Ascending aorta (tissue), 2 donors: ENCODE measurements around the gene ZBTB20. TPM values are rescaled to one million over a fixed set of nuclear protein-coding genes. Genes with fewer than 3 reads are reported as not detected.

Source experiments
- DNase-seq, 2 donors: peaks; one replicate each; pipeline ENCODE4 v3.0.0-alpha.2; 2019; ENCODE audit warnings: low spot score in 2 of 2
- H3K27ac ChIP-seq, 2 donors: fragments of 200-600 bp; sonication (generic); one replicate each; pipeline ENCODE4 v1.5.1; 2016 to 2017; ENCODE audit warnings: mild to moderate bottlenecking in 1 of 2
- H3K27me3 ChIP-seq: fragments of 200-600 bp; sonication (generic); one replicate; pipeline ENCODE4 v1.5.1; 2017
- H3K36me3 ChIP-seq, 2 donors: fragments of 200-600 bp; sonication (generic); one replicate each; pipeline ENCODE4 v1.5.1; 2016
- H3K4me1 ChIP-seq, 2 donors: fragments of 200-600 bp; sonication (generic); one replicate each; pipeline ENCODE4 v1.5.1; 2016 to 2017; ENCODE audit warnings: mild to moderate bottlenecking in 1 of 2
- H3K4me3 ChIP-seq, 2 donors: fragments of 200-600 bp; sonication (generic); one replicate each; pipeline ENCODE4 v1.5.1; 2016 to 2017; ENCODE audit warnings: mild to moderate bottlenecking in 1 of 2
- H3K9me3 ChIP-seq, 2 donors: fragments of 200-600 bp; sonication (generic); one replicate each; pipeline ENCODE4 v1.5.1; 2016
- intact Hi-C: fragments of 100-400 bp; cut with DNase I; formaldehyde crosslinking; loops from one replicate; pipeline ENCODE4 v1.15.1; 2023
- total RNA-seq: library from RNA; depleted of rRNA; stranded (reverse); fragments of >200 nt; gene quantifications from one replicate; pipeline ENCODE4 v1.1.0, GENCODE V29; 2016
- TF ChIP-seq, protein P1 (sequence below), 3 experiments: fragments of 200-600 bp in 2 of 3; fragments of 450-650 bp in 1 of 3; sonication (generic) in 2 of 3; IDR thresholded peaks; one replicate each; pipeline ENCODE4 v1.5.1; 2016 to 2019; ENCODE audit warnings: antibody characterized with exemption in 3 of 3, mild to moderate bottlenecking in 1 of 3, moderate library complexity in 1 of 3

The ZBTB20 gene
- total RNA-seq, 1 donor from 2014 or later = 60.3 TPM

DNA sequence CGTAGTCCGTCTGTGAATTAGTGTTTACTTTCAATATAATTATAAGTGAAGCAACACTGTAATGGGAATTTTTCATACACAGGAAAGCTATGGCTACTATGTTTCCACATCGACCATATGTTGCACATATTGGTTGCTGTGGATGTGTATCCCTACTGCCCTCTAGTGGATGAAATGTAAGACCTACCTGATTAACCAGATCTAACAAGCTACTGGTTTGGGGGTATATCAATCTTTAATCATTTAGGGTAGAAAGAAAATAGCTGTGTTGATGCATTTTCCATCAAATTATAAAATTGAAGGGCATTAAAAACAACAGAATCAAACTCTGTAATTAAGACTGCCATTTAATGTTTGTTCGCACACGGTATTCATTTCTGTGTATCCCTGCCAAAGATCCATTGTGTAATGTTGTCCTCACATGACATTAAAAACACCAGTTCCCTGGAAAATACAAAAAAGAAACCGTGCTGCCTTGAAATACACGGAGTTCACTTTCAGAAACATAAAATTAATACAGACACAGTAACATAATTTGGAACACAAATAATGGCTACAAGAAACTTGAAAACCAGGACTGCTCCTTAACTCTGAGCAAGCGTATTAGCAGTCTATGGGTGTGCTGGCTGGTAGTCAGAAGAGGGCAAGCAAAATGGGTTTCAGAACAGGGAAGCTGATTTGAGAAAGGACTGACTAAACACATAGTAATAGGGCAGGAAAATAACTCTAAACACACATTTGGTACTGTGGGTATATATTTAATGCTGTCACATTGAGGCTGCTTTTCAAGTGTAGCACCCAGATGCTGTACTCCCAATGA is 728.2 kb downstream of the ZBTB20 start:
- Histone ChIP-seq H3K27me3 (no peaks in the 10 kb centered on the region), H3K4me1 (no peaks in the 10 kb centered on the region), H3K9me3 (no peaks in the 10 kb centered on the region), H3K4me3 (peak overlapping the region in 1 of 2 donors; percentile 48), H3K27ac (peak overlapping the region in 1 of 2 donors; percentile 55), H3K36me3 (no peaks in the 10 kb centered on the region)
- no peak for DNase-seq
- TF ChIP-seq, protein P1, sequence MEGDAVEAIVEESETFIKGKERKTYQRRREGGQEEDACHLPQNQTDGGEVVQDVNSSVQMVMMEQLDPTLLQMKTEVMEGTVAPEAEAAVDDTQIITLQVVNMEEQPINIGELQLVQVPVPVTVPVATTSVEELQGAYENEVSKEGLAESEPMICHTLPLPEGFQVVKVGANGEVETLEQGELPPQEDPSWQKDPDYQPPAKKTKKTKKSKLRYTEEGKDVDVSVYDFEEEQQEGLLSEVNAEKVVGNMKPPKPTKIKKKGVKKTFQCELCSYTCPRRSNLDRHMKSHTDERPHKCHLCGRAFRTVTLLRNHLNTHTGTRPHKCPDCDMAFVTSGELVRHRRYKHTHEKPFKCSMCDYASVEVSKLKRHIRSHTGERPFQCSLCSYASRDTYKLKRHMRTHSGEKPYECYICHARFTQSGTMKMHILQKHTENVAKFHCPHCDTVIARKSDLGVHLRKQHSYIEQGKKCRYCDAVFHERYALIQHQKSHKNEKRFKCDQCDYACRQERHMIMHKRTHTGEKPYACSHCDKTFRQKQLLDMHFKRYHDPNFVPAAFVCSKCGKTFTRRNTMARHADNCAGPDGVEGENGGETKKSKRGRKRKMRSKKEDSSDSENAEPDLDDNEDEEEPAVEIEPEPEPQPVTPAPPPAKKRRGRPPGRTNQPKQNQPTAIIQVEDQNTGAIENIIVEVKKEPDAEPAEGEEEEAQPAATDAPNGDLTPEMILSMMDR (IDR thresholded peaks at IDR 0.05) = peak; percentile 72 to 77 (median 76)
- intact Hi-C loops = no loop called here

DNA sequence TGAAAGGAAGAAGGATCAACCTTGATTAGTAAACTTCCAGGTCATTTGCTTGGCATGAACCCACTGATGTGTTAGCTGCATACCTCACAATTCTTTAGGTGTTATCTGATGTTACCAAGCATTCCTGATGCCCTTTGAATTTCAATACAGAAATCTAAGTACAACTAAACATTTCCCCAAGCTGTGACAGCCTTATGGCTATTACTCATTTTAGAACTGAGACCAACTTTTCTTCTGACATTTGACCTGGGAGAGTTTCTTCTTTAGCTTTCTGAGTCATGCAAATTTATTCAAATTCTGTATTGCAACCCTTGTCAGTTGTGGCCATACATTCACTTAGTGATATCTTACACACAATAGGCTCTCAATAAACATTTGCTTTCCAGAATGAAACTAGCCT is 729.0 kb downstream of the ZBTB20 start:
- no peak overlapping the region for H3K4me3 ChIP-seq
- no peak overlapping the region for H3K27ac ChIP-seq
- TF ChIP-seq, protein P1 (IDR thresholded peaks at IDR 0.05) = no peak
- no peak for DNase-seq
- no peaks in the 10 kb centered on the region for H3K36me3 ChIP-seq
- no peaks in the 10 kb centered on the region for H3K4me1 ChIP-seq
- intact Hi-C loops = no loop called here
- H3K9me3 ChIP-seq = no peaks in the 10 kb centered on the region
- H3K27me3 ChIP-seq = no peaks in the 10 kb centered on the region

GRCh38 chr3:114417675-114418074 is 729.4 kb downstream of the ZBTB20 start:
- intact Hi-C loops = no loop called here
- no peaks in the 10 kb centered on the region for H3K36me3 ChIP-seq
- H3K4me1 ChIP-seq = peaks cover 0 to 3% of the 10 kb centered on the region in 2 donors
- no peak overlapping the region for H3K4me3 ChIP-seq
- TF ChIP-seq, protein P1 (IDR thresholded peaks at IDR 0.05) = no peak
- no peak for DNase-seq
- no peaks in the 10 kb centered on the region for H3K9me3 ChIP-seq
- no peaks in the 10 kb centered on the region for H3K27me3 ChIP-seq
- no peak overlapping the region for H3K27ac ChIP-seq

DNA sequence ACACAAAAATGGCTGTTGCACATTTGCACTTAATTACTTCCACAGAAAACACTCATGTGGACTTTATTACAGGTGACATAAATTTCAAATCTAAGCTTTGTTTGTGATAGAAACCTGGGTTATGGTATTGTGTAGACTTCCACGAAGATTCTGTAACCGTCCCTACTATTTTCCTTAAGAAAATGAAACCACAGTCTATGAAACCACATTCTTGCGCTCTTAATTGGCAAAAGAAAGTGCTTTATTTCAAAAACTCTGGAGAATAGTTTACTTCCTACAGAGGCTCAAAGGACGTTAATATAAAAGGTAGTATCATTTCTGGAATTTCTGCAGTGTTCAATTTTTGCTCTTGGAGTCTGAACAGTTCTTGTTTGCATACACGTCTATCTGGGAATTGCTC is 729.8 kb downstream of the ZBTB20 start:
- DNase-seq = no peak
- Histone ChIP-seq H3K27ac (no peak overlapping the region), H3K27me3 (no peaks in the 10 kb centered on the region), H3K9me3 (no peaks in the 10 kb centered on the region), H3K4me3 (no peak overlapping the region), H3K36me3 (no peaks in the 10 kb centered on the region), H3K4me1 (peaks cover 0 to 5% of the 10 kb centered on the region in 2 donors)
- TF ChIP-seq, protein P1 (IDR thresholded peaks at IDR 0.05) = no peak
- intact Hi-C loops = no loop called here

DNA sequence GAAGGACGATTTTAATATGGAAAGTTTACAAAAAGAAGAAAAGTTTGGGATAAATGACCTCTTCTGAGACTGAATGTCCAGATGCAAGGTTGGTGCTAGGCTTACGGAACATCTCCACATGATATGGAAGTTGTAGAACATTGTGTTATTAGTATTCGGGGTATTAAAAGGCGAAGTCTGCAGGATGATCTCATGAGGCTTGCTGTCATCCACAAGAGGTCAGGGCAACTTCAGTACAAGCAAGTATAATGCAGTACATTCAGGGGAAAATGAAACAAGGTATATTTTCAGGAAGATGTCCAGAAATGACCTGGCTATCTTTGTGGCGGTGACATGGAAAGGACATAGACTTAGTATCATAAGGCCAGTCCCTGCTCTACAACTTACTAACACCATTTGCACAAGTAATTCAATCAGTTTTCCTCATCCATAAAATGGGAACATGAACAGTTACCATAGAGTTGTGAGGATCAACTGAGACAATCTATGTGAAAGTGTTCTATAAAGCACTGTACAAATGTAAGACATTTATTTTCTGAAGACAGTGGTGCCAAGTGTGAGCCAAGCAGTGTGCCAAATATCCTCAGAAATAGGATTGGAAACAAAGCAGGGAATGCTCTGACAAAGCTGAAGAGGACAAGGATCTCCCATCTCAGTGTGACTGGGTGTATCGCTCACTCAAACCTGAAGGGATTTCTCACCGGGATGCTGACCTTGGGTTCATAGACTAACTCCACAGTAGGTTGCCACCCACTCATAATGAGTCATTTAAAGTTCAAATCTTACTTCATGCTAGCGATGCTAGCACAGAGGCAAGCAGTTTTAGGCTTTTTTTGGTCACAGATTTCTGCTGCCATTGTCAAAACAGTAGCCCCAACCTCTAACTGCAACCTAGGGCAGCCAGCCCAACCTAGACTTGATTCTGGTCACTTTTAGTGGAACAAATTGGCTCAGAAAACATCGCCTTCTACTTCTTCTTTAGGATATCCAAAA is 735.0 kb downstream of the ZBTB20 start:
- Histone ChIP-seq H3K4me3 (no peak overlapping the region), H3K4me1 (peaks cover 0 to 22% of the 10 kb centered on the region in 2 donors), H3K36me3 (no peaks in the 10 kb centered on the region), H3K9me3 (no peaks in the 10 kb centered on the region), H3K27me3 (no peaks in the 10 kb centered on the region), H3K27ac (peak overlapping the region in 1 of 2 donors; percentile 34)
- no peak for DNase-seq
- TF ChIP-seq, protein P1 (IDR thresholded peaks at IDR 0.05) = no peak
- intact Hi-C loops = no loop called here
